SU-DHL-6 (cell line): ENCODE measurements around the gene S1PR3.

Experiments used
- H2AFZ ChIP-seq: fragments of 200-600 bp; sonication (generic); 2 replicates; pipeline ENCODE4 v1.6.1; 2014; ENCODE audit warnings: low read depth, mild to moderate bottlenecking, moderate library complexity, mixed read lengths, antibody characterized with exemption, low read length; ENCODE audit not compliant: severe bottlenecking
- H3F3A ChIP-seq: fragments of 200-600 bp; shearing (Covaris generic); 2 replicates; pipeline ENCODE4 v1.6.0; 2016; ENCODE audit warnings: antibody characterized with exemption, mild to moderate bottlenecking; ENCODE audit not compliant: insufficient read depth
- H3K27ac ChIP-seq: fragments of 200-600 bp; sonication (generic); 2 replicates; pipeline ENCODE4 v1.5.1; 2016; ENCODE audit warnings: low read depth, mild to moderate bottlenecking, low read length, moderate library complexity, mixed read lengths
- H3K27me3 ChIP-seq: fragments of 200-600 bp; sonication (generic), shearing (Covaris generic); 2 replicates; pipeline ENCODE4 v1.6.0; 2014; ENCODE audit warnings: mild to moderate bottlenecking, low read length
- H3K36me3 ChIP-seq: fragments of 200-600 bp; sonication (generic); 2 replicates; pipeline ENCODE4 v1.6.1; 2014; ENCODE audit warnings: mild to moderate bottlenecking, low read length, mixed read lengths
- H3K4me2 ChIP-seq: fragments of 300-600, 200-600 bp; shearing (Covaris generic), sonication (generic); 2 replicates; pipeline ENCODE4 v1.6.0; 2014; ENCODE audit warnings: low read length, low read depth, mild to moderate bottlenecking; ENCODE audit not compliant: poor library complexity, severe bottlenecking
- H3K4me3 ChIP-seq: fragments of 200-600 bp; sonication (generic); 2 replicates; pipeline ENCODE4 v1.5.1; 2014; ENCODE audit warnings: antibody characterized with exemption, low read length, mild to moderate bottlenecking, mixed read lengths; ENCODE audit not compliant: insufficient read depth, poor library complexity, severe bottlenecking
- H3K79me2 ChIP-seq: fragments of 200-600 bp; sonication (generic); 2 replicates; pipeline ENCODE4 v1.6.1; 2014; ENCODE audit warnings: mild to moderate bottlenecking, low read length, moderate library complexity; ENCODE audit not compliant: insufficient read depth
- H3K9ac ChIP-seq: fragments of 200-600 bp; sonication (generic); 2 replicates; pipeline ENCODE4 v1.7.0; 2014; ENCODE audit warnings: mild to moderate bottlenecking, low read length
- H3K9me2 ChIP-seq: fragments of 200-600 bp; sonication (generic); replicated peaks from 2 replicates; pipeline ENCODE4 v1.6.1; 2014; ENCODE audit warnings: low read length; ENCODE audit not compliant: insufficient read depth
- H3K9me3 ChIP-seq: fragments of 200-600 bp; sonication (generic); 2 replicates; pipeline ENCODE4 v1.6.1; 2014; ENCODE audit warnings: low read length, mixed read lengths; ENCODE audit not compliant: insufficient read depth
- H4K20me1 ChIP-seq: fragments of 200-600 bp; sonication (generic); 2 replicates; pipeline ENCODE4 v1.6.1; 2014; ENCODE audit warnings: low read depth, mild to moderate bottlenecking, antibody characterized with exemption, low read length, moderate library complexity, mixed read lengths
- CTCF ChIP-seq: fragments of 200-600 bp; sonication (generic); IDR thresholded peaks from one replicate; pipeline ENCODE4 v1.5.1; 2017; ENCODE audit warnings: antibody characterized with exemption, mild to moderate bottlenecking, low read length, moderate library complexity; ENCODE audit not compliant: insufficient read depth, poor library complexity, severe bottlenecking
- EZH2phosphoT487 ChIP-seq: fragments of 200-600 bp; sonication (generic), shearing (Covaris generic); conservative IDR thresholded peaks from 2 replicates; pipeline ENCODE4 v1.6.1; 2018; ENCODE audit warnings: mild to moderate bottlenecking, antibody characterized with exemption, low read length, moderate library complexity, mixed read lengths

S1PR3 gene

GRCh38 chr9:88960632-88961031, 30.6 kb upstream of the S1PR3 start:
- no peaks in the 10 kb centered on the region for H3K79me2 ChIP-seq
- no peaks in the 10 kb centered on the region for H3K9me2 ChIP-seq
- no peak overlapping the region for H3K27ac ChIP-seq
- no peaks in the 10 kb centered on the region for H3K27me3 ChIP-seq
- no peaks in the 10 kb centered on the region for H3F3A ChIP-seq
- no peaks in the 10 kb centered on the region for H3K9me3 ChIP-seq
- H3K4me3 ChIP-seq: no peak overlapping the region
- H3K9ac ChIP-seq: no peak overlapping the region
- H2AFZ ChIP-seq: no peak overlapping the region
- H3K4me2 ChIP-seq: no peak overlapping the region
- H4K20me1 ChIP-seq: no peaks in the 10 kb centered on the region
- TF ChIP-seq EZH2phosphoT487 (no peak), CTCF (no peak)
- no peaks in the 10 kb centered on the region for H3K36me3 ChIP-seq

GRCh38 chr9:88965473-88965872, 25.8 kb upstream of the S1PR3 start:
- H3K4me2 ChIP-seq: no peak overlapping the region
- no peaks in the 10 kb centered on the region for H3K36me3 ChIP-seq
- no peaks in the 10 kb centered on the region for H3K9me3 ChIP-seq
- H3K27ac ChIP-seq: no peak overlapping the region
- H4K20me1 ChIP-seq: no peaks in the 10 kb centered on the region
- no peak overlapping the region for H3K9ac ChIP-seq
- TF ChIP-seq CTCF (no peak), EZH2phosphoT487 (no peak)
- H3K4me3 ChIP-seq: no peak overlapping the region
- H3K79me2 ChIP-seq: no peaks in the 10 kb centered on the region
- H2AFZ ChIP-seq: no peak overlapping the region
- H3K27me3 ChIP-seq: no peaks in the 10 kb centered on the region
- no peaks in the 10 kb centered on the region for H3K9me2 ChIP-seq
- no peaks in the 10 kb centered on the region for H3F3A ChIP-seq

- no peaks in the 10 kb centered on the region for H4K20me1 ChIP-seq
- H3K79me2 ChIP-seq: no peaks in the 10 kb centered on the region
- H3K9me3 ChIP-seq: no peaks in the 10 kb centered on the region
- no peaks in the 10 kb centered on the region for H3K27me3 ChIP-seq
- no peak overlapping the region for H3K9ac ChIP-seq
- H3K4me2 ChIP-seq: no peak overlapping the region
- H3K9me2 ChIP-seq: no peaks in the 10 kb centered on the region
- H3K27ac ChIP-seq: no peak overlapping the region
- no peak overlapping the region for H2AFZ ChIP-seq
- no peak overlapping the region for H3K4me3 ChIP-seq
- TF ChIP-seq CTCF: no peak
- TF ChIP-seq EZH2phosphoT487: no peak
- H3F3A ChIP-seq: no peaks in the 10 kb centered on the region
- no peaks in the 10 kb centered on the region for H3K36me3 ChIP-seq
Measured at GRCh38 chr9:88966894-88967676, 24.2 kb upstream of the S1PR3 start.
